ENCODE results near the gene NEURL1B.

- TF ChIP-seq ZNF223 (tag by site-specific recombination; IDR thresholded peaks at IDR 0.05) (no peak), ZNF140 (tag by site-specific recombination; IDR thresholded peaks at IDR 0.05) (no peak)
- TF ChIP-seq, protein P1, sequence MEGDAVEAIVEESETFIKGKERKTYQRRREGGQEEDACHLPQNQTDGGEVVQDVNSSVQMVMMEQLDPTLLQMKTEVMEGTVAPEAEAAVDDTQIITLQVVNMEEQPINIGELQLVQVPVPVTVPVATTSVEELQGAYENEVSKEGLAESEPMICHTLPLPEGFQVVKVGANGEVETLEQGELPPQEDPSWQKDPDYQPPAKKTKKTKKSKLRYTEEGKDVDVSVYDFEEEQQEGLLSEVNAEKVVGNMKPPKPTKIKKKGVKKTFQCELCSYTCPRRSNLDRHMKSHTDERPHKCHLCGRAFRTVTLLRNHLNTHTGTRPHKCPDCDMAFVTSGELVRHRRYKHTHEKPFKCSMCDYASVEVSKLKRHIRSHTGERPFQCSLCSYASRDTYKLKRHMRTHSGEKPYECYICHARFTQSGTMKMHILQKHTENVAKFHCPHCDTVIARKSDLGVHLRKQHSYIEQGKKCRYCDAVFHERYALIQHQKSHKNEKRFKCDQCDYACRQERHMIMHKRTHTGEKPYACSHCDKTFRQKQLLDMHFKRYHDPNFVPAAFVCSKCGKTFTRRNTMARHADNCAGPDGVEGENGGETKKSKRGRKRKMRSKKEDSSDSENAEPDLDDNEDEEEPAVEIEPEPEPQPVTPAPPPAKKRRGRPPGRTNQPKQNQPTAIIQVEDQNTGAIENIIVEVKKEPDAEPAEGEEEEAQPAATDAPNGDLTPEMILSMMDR (tag by site-specific recombination; IDR thresholded peaks at IDR 0.05) = no peak
These were observed 98.3 kb downstream of the NEURL1B start for GRCh38 chr5:172739375-172739774.
